ENCODE data around the gene DZIP1. TPM values are rescaled to one million over a fixed set of nuclear protein-coding genes. Genes with fewer than 3 reads are reported as not detected.

The DZIP1 gene
- total and polyA plus RNA-seq, 2 of the 13 experiments (the other 11 are each of a cell fraction or from before 2014, with no cell fraction given): 11.0 to 36.7 TPM

DNA sequence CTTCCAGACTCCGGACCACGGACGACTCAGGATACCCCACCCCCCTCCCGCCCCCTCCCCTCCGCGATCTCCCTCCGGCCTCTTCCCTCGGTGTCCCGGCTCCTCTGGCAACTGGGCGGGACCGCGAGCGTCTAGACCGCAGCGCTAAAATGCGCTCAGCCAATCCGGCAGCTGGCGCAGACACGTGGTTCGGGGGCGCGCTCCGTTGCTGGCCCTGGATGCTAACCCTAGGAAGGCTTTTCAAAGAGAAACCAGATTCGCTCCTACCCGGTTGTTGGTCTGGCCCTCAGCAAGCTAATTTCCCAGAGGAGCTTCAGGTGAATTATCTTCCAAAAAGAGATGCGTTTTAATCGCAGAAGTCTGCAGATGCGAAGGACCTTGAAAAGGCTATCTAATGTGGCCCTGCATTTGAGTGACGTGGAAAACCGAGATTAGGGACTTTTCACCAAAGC lies at the start of gene DZIP1 (continued):
- TF ChIP-seq, protein P1, sequence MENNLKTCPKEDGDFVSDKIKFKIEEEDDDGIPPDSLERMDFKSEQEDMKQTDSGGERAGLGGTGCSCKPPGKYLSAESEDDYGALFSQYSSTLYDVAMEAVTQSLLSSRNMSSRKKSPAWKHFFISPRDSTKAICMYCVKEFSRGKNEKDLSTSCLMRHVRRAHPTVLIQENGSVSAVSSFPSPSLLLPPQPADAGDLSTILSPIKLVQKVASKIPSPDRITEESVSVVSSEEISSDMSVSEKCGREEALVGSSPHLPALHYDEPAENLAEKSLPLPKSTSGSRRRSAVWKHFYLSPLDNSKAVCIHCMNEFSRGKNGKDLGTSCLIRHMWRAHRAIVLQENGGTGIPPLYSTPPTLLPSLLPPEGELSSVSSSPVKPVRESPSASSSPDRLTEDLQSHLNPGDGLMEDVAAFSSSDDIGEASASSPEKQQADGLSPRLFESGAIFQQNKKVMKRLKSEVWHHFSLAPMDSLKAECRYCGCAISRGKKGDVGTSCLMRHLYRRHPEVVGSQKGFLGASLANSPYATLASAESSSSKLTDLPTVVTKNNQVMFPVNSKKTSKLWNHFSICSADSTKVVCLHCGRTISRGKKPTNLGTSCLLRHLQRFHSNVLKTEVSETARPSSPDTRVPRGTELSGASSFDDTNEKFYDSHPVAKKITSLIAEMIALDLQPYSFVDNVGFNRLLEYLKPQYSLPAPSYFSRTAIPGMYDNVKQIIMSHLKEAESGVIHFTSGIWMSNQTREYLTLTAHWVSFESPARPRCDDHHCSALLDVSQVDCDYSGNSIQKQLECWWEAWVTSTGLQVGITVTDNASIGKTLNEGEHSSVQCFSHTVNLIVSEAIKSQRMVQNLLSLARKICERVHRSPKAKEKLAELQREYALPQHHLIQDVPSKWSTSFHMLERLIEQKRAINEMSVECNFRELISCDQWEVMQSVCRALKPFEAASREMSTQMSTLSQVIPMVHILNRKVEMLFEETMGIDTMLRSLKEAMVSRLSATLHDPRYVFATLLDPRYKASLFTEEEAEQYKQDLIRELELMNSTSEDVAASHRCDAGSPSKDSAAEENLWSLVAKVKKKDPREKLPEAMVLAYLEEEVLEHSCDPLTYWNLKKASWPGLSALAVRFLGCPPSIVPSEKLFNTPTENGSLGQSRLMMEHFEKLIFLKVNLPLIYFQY (CRISPR knock-in tag; IDR thresholded peaks at IDR 0.05; ENCODE audit: borderline replicate concordance): peak; percentile 35
- TF ChIP-seq CBX2 (IDR thresholded peaks at IDR 0.05; ENCODE audit: low read depth, low read length) (no peak), CBX2 (CRISPR knock-in tag; IDR thresholded peaks at IDR 0.05; ENCODE audit: low read depth) (no peak), ZSCAN25 (CRISPR knock-in tag; IDR thresholded peaks at IDR 0.05) (no peak), PHF21A (CRISPR knock-in tag; IDR thresholded peaks at IDR 0.05) (peak; percentile 59), NRL (CRISPR knock-in tag; IDR thresholded peaks at IDR 0.05; ENCODE audit: borderline replicate concordance) (no peak), ZNF441 (CRISPR knock-in tag; IDR thresholded peaks at IDR 0.05; ENCODE audit: borderline replicate concordance) (no peak), MAFG (CRISPR knock-in tag; IDR thresholded peaks at IDR 0.05) (no peak), PRMT3 (CRISPR knock-in tag; IDR thresholded peaks at IDR 0.05; ENCODE audit: borderline replicate concordance, low read depth) (no peak)
- TF ChIP-seq, protein P2, sequence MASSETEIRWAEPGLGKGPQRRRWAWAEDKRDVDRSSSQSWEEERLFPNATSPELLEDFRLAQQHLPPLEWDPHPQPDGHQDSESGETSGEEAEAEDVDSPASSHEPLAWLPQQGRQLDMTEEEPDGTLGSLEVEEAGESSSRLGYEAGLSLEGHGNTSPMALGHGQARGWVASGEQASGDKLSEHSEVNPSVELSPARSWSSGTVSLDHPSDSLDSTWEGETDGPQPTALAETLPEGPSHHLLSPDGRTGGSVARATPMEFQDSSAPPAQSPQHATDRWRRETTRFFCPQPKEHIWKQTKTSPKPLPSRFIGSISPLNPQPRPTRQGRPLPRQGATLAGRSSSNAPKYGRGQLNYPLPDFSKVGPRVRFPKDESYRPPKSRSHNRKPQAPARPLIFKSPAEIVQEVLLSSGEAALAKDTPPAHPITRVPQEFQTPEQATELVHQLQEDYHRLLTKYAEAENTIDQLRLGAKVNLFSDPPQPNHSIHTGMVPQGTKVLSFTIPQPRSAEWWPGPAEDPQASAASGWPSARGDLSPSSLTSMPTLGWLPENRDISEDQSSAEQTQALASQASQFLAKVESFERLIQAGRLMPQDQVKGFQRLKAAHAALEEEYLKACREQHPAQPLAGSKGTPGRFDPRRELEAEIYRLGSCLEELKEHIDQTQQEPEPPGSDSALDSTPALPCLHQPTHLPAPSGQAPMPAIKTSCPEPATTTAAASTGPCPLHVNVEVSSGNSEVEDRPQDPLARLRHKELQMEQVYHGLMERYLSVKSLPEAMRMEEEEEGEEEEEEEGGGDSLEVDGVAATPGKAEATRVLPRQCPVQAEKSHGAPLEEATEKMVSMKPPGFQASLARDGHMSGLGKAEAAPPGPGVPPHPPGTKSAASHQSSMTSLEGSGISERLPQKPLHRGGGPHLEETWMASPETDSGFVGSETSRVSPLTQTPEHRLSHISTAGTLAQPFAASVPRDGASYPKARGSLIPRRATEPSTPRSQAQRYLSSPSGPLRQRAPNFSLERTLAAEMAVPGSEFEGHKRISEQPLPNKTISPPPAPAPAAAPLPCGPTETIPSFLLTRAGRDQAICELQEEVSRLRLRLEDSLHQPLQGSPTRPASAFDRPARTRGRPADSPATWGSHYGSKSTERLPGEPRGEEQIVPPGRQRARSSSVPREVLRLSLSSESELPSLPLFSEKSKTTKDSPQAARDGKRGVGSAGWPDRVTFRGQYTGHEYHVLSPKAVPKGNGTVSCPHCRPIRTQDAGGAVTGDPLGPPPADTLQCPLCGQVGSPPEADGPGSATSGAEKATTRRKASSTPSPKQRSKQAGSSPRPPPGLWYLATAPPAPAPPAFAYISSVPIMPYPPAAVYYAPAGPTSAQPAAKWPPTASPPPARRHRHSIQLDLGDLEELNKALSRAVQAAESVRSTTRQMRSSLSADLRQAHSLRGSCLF (CRISPR knock-in tag; IDR thresholded peaks at IDR 0.05; ENCODE audit: borderline replicate concordance): 0 out of 2 replicates have a peak, but pooled peaks have one; percentile 21
- TF ChIP-seq, protein P3, sequence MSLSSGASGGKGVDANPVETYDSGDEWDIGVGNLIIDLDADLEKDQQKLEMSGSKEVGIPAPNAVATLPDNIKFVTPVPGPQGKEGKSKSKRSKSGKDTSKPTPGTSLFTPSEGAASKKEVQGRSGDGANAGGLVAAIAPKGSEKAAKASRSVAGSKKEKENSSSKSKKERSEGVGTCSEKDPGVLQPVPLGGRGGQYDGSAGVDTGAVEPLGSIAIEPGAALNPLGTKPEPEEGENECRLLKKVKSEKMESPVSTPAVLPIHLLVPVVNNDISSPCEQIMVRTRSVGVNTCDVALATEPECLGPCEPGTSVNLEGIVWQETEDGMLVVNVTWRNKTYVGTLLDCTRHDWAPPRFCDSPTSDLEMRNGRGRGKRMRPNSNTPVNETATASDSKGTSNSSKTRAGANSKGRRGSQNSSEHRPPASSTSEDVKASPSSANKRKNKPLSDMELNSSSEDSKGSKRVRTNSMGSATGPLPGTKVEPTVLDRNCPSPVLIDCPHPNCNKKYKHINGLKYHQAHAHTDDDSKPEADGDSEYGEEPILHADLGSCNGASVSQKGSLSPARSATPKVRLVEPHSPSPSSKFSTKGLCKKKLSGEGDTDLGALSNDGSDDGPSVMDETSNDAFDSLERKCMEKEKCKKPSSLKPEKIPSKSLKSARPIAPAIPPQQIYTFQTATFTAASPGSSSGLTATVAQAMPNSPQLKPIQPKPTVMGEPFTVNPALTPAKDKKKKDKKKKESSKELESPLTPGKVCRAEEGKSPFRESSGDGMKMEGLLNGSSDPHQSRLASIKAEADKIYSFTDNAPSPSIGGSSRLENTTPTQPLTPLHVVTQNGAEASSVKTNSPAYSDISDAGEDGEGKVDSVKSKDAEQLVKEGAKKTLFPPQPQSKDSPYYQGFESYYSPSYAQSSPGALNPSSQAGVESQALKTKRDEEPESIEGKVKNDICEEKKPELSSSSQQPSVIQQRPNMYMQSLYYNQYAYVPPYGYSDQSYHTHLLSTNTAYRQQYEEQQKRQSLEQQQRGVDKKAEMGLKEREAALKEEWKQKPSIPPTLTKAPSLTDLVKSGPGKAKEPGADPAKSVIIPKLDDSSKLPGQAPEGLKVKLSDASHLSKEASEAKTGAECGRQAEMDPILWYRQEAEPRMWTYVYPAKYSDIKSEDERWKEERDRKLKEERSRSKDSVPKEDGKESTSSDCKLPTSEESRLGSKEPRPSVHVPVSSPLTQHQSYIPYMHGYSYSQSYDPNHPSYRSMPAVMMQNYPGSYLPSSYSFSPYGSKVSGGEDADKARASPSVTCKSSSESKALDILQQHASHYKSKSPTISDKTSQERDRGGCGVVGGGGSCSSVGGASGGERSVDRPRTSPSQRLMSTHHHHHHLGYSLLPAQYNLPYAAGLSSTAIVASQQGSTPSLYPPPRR (CRISPR knock-in tag; IDR thresholded peaks at IDR 0.05; ENCODE audit: borderline replicate concordance): no peak
- TF ChIP-seq, protein P4, sequence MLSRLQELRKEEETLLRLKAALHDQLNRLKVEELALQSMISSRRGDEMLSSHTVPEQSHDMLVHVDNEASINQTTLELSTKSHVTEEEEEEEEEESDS (CRISPR knock-in tag; IDR thresholded peaks at IDR 0.05; ENCODE audit: borderline replicate concordance): no peak
- TF ChIP-seq, protein P5, sequence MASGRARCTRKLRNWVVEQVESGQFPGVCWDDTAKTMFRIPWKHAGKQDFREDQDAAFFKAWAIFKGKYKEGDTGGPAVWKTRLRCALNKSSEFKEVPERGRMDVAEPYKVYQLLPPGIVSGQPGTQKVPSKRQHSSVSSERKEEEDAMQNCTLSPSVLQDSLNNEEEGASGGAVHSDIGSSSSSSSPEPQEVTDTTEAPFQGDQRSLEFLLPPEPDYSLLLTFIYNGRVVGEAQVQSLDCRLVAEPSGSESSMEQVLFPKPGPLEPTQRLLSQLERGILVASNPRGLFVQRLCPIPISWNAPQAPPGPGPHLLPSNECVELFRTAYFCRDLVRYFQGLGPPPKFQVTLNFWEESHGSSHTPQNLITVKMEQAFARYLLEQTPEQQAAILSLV (CRISPR knock-in tag; IDR thresholded peaks at IDR 0.05; ENCODE audit: borderline replicate concordance): no peak

Measured in HepG2 (cell line).